ENCODE measurements around the gene SDHC. TPM values are rescaled to one million over a fixed set of nuclear protein-coding genes. Genes with fewer than 3 reads are reported as not detected.

SDHC gene, protein sequence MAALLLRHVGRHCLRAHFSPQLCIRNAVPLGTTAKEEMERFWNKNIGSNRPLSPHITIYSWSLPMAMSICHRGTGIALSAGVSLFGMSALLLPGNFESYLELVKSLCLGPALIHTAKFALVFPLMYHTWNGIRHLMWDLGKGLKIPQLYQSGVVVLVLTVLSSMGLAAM
- total RNA-seq (2021; fragmentation: NEBNext Ultra II Directional; extraction: Animal tissue kit (Norgen Biotek cat#: 25700)) (216 and 224 TPM in 2 replicates), polyA plus RNA-seq (2011; rRNA removed) (251 and 305 TPM in 2 replicates), polyA minus RNA-seq (2011; rRNA and poly(A)+ RNA removed) (136 and 191 TPM in 2 replicates)
- polyA plus RNA-seq (2011; cell fraction: cytosol; rRNA removed): 258 TPM
- polyA plus RNA-seq (2011; cell fraction: nucleus; rRNA removed): 113 TPM
- 178 to 240 TPM (median 206 TPM) in 4 replicates for polyA plus RNA-seq (2012, experiment 1 of 2)
- 419 TPM for polyA plus RNA-seq (2012, experiment 2 of 2)
- polyA plus RNA-seq (2013, experiment 1 of 2): 101 TPM
- 113 TPM for polyA plus RNA-seq (2013, experiment 2 of 2)
- 110 TPM for polyA minus RNA-seq (2011; cell fraction: cytosol; rRNA and poly(A)+ RNA removed)
- 71.9 TPM for polyA minus RNA-seq (2011; cell fraction: nucleus; rRNA and poly(A)+ RNA removed)
- long read RNA-seq, experiment 1, full-length matches to known transcripts: 74 of 162 reads
- long read RNA-seq, experiment 1, partial matches to known transcripts: 76 of 162 reads
- long read RNA-seq, experiment 1, other reads (novel, unspliced or antisense): 12 of 162 reads
- long read RNA-seq, experiment 2, full-length matches to known transcripts: 142 of 154 reads
- long read RNA-seq, experiment 2, partial matches to known transcripts: 2 of 154 reads
- long read RNA-seq, experiment 2, other reads (novel, unspliced or antisense): 10 of 154 reads

- Histone ChIP-seq H3K56ac (replicated peaks; ENCODE audit: insufficient read length, low read depth, low read length) (no peak within 1 kb of the TSS), H2AFZ (ENCODE audit: low read length) (peak within 1 kb of the TSS; percentile 68; the same call in 1 of the 2 replicates), H3K23me2 (ENCODE audit: low read depth, low read length) (peaks cover 7% of the 10 kb centered on the region; the same call in 1 of the 2 replicates), H2BK120ac (replicated peaks; ENCODE audit: low read depth, low read length) (no peak within 1 kb of the TSS), H3K14ac (ENCODE audit: insufficient read length) (no peak within 1 kb of the TSS), H3K23ac (ENCODE audit: insufficient read length) (no peak within 1 kb of the TSS), H4K8ac (ENCODE audit: extremely low read depth, insufficient read depth, low read length) (peak within 1 kb of the TSS; percentile 97; the same call in 1 of the 2 replicates), H3K4me1 (replicated peaks in 1 of 4; ENCODE audit: control insufficient read depth in 3 of 4, insufficient read depth in 4 of 4, low read length in 3 of 4) (peaks cover 0 to 8% (median 6%) of the 10 kb centered on the region in 4 experiments; a peak in 6 of 7 replicates), H3K27me3 (replicated peaks in 1 of 4; ENCODE audit: control insufficient read depth in 3 of 4, extremely low read depth in 1 of 4, insufficient read depth in 3 of 4, low read length in 3 of 4) (no peaks in the 10 kb centered on the region; a peak in 1 of 7 replicates), H2BK15ac (ENCODE audit: low read length) (peak within 1 kb of the TSS; percentile 12; the same call in 1 of the 2 replicates), H3K18ac (ENCODE audit: extremely low read depth, low read length) (peak within 1 kb of the TSS; percentile 82), H4K5ac (ENCODE audit: insufficient read length, low read depth, low read length) (peak within 1 kb of the TSS; percentile 54), H2AK5ac (ENCODE audit: low read depth, low read length) (no peak within 1 kb of the TSS), H2BK20ac (ENCODE audit: low read length) (no peak within 1 kb of the TSS), H3K4ac (replicated peaks; ENCODE audit: insufficient read length, low read depth, low read length) (no peak within 1 kb of the TSS), H4K20me1 (replicated peaks in 1 of 2; ENCODE audit: control insufficient read depth in 1 of 2, insufficient read depth in 2 of 2, low read length in 2 of 2) (no peaks in the 10 kb centered on the region), H3K9ac (replicated peaks in 1 of 4; ENCODE audit: extremely low read depth in 1 of 4, low read depth in 3 of 4, low read length in 3 of 4) (peak within 1 kb of the TSS; percentile 75 to 92 (median 90)), H3K4me2 (ENCODE audit: insufficient read depth in 1 of 2, low read depth in 2 of 2, low read length in 2 of 2) (peak within 1 kb of the TSS; percentile 77 to 84), H3K9me3 (ENCODE audit: insufficient read depth in 2 of 2, low read depth in 1 of 2, low read length in 1 of 2) (no peaks in the 10 kb centered on the region), H2BK5ac (ENCODE audit: low read depth, low read length) (peak within 1 kb of the TSS; percentile 97), H3K36me3 (ENCODE audit: control insufficient read depth in 2 of 4, insufficient read depth in 4 of 4, low read length in 3 of 4) (peaks cover 0 to 4% (median 0%) of the 10 kb centered on the region in 4 experiments; a peak in 1 of 8 replicates), H3K79me1 (ENCODE audit: low read depth, low read length) (peaks cover under 1% of the 10 kb centered on the region; the same call in 1 of the 2 replicates), H3K79me2 (ENCODE audit: control insufficient read depth in 1 of 2, insufficient read depth in 2 of 2, low read length in 2 of 2) (peaks cover 0 to 28% of the 10 kb centered on the region in 2 experiments; a peak in 2 of 4 replicates), H3K4me3 (ENCODE audit: extremely low read depth in 1 of 4, insufficient read depth in 2 of 4, low read depth in 3 of 4, low read length in 4 of 4) (peak within 1 kb of the TSS; percentile 74 to 98 (median 94)), H2BK12ac (ENCODE audit: low read depth, low read length) (peak within 1 kb of the TSS; percentile 93; the same call in 1 of the 2 replicates), H3K27ac (ENCODE audit: low read depth, low read length) (peak within 1 kb of the TSS; percentile 96), H4K91ac (replicated peaks; ENCODE audit: insufficient read length, low read length) (peak within 1 kb of the TSS; percentile 77)
- 3% methylated on average over 45 of the region's 45 CpGs; no CpG with 5 or more reads in 1 of the 2 experiments for WGBS, 2 experiments (ENCODE audit: extremely low coverage in 1 of 2, insufficient coverage in 1 of 2, insufficient read length in 1 of 2, insufficient replicate concordance in 2 of 2, low coverage in 1 of 2, low lambda C conversion rate in 2 of 2, missing lambda C conversion rate in 1 of 2)
- FAIRE-seq: peak; percentile 36
- peak; percentile 68 to 92 for DNase-seq (ENCODE audit: low read depth in 1 of 2, low spot score in 2 of 2)
- CTCF ChIA-PET (ENCODE audit: partially characterized antibody): interaction anchor here (0.6 to 4.1 kb wide), 10 partner anchors 10 to 99 kb away, joined by 3 to 16 read pairs (median 4); partner anchors contain the start of gene TOMM40L
- POLR2A ChIA-PET (ENCODE audit: partially characterized antibody): interaction anchor here (0.6 to 2.6 kb wide), 26 partner anchors 8 to 137 kb away, joined by 3 to 23 read pairs (median 4); partner anchors contain the start of genes ADAMTS4, B4GALT3, NDUFS2 and PCP4L1
- no peak for TF ChIP-seq TEAD4 (IDR thresholded peaks at IDR 0.05; ENCODE audit: low read depth, low read length)
- TF ChIP-seq RBBP5 (IDR thresholded peaks at IDR 0.05; ENCODE audit: borderline replicate concordance, low read depth, low read length): 0 out of 2 replicates have a peak, but pooled peaks have one; percentile 35
- peak in 1 of 2 experiments; percentile 4; a peak in 1 of 4 replicates for TF ChIP-seq RAD21 (IDR thresholded peaks at IDR 0.05 in 1 of 2, conservative IDR thresholded peaks at IDR 0.05 in 1 of 2; ENCODE audit: low read depth in 2 of 2, low read length in 2 of 2)
Measured at GRCh38 chr1:161314201-161314981, at the start of gene SDHC. Gene SDHC, plus strand, starts transcription at chr1:161314381. Its CDS starts 25 bp downstream, at chr1:161314406.

Measured in H1 (cell line).